NCI-H1105 treated with DMSO at 0.1 percent for 48 hours (cell line): ENCODE results near the gene MAPKAPK2.

ENCODE experiments used
- DNase-seq: peaks from one replicate; lab custom pipeline; 2025; lab: John Stamatoyannopoulos, UW

Gene MAPKAPK2

DNA sequence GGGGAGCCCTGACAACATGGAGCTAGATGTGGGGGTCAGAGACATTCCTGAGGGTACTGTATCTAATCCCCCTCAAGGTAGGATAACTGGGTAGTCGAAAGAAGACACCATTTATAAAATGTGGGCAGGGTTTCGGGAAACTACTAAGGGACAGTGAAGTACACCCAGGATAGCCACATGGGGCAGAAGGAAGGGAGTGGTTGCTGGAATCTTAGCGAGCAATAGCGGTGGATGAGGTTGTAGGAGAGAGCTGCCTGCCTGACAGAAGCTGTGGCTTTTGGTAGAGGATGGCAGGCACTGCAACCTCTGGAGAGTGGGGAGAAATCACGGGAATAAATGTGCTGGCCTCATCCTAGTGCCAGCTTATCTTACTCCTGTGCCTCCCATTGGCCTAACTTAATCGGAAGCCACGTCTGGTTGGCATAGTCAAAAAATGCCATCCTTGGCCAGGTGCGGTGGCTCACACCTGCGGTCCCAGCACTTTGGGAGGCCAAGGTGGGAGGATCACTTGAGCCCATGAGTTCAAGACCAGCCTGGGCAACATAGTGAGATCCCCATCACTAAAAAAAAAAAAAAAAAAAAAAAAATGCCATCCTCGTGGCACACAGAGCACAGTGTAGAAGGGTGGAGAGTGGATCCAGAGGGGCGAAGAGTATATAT lies 23.4 kb upstream of the MAPKAPK2 start:
- no peak for DNase-seq

DNA sequence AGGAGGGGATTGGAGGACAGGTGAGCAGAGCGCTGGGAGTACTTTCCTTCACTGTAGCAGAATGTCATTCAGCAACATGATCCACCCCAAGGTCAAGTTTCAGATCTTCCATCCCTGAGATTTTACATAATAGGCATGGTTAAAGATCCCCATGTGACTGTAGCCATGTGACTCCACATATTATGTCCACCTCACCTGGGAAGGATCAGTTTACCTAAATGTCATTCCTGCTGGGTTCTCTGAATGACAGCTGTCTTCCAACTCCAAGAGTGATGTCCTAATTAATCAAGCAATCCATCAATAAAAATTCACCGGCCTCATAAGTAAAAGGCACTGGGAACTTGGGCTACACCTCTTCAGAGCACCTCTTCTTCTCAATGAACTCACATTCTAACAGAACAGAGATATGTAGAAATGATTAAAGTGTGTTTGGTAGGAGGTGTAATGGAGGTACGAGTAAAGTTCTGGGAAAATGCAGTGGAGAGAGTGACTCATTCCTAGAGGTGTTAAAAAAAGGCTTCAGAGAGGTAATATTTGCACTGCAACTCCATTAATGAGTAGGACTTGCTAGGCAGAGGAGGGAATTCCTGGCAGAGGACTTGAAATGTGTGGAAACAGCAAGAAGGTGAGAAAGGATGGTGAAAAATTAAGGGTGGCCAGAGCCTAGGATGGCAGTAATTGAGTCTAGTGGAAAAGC lies 22.2 kb upstream of the MAPKAPK2 start:
- DNase-seq = no peak

DNA sequence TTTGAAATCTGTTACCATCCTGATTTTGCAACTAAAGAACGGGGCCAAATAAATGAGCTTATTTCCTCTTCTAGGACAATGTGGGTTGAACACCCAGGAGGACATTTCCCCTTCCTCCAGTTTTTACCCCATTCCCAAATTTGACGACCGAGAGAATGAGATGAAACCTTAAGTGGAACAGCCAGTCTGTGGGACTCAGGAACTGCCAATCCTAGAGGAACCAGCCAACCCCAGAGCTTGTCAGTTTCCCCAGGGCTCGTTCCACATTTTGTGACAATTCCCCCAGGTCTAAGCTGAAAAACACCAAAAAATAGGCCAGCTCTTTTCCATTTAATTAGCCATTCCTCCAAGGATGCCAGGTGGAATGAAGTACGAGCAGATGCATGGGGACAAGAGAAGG lies 21.3 kb upstream of the MAPKAPK2 start:
- DNase-seq = no peak

DNA sequence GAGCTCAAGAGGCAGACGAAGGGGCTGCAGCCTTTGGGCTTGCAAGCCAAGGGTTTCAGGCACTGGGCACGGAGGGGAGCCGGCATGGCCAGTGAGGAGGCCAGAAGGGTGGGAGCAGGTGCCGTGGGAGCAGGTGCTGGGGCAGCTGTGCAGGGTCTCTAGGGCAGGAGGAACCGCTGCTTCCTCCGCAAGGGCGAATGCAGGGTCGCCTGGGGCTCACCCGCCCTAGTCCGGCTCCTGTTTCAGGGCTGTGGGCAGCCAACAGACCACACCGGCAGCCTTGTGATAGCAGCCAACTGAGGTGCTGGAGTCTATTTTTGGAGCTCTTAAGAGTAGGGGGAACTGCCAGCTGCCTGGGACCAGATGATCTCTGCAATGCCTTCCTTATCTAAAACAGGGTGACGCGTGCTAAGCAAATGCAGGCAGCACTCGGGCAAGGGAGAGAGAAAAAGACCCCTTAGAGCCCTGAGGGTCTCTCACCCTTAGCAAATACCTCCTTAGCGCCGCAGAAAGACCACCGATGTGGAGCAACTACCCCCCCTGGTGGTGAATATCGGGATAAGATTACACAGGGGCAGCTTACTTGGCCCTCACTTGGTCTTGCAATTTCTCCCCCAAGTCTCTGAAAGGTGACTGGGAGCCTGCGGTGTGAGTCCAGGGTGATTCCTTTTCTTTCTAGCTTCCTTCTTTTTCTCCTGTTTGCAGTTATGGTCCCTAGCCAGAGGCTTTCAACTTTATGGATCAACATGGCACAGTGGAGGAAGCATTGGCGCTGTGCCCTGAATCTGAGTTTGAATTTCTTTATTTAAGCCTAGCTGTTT lies 20.7 kb upstream of the MAPKAPK2 start:
- peak; percentile 81 for DNase-seq

DNA sequence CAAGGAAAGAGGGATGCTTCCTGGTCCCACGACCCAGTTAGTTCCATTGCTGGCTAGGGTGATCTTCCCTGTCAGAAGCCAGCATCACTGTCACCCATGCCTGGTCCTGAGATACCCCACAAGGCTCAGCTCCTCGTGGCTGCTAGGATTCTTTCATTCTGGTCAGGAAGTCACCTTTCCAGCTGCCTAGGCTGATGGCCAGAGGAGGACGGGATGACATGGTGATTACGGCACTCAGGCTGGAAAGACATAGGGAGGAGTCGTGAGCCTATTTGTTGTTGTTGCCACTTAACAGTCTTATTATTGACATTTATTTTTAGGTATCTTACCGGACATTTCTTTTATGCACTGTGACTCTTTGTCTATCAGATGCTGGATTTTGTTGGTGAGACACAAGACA lies 20.0 kb upstream of the MAPKAPK2 start:
- no peak for DNase-seq

DNA sequence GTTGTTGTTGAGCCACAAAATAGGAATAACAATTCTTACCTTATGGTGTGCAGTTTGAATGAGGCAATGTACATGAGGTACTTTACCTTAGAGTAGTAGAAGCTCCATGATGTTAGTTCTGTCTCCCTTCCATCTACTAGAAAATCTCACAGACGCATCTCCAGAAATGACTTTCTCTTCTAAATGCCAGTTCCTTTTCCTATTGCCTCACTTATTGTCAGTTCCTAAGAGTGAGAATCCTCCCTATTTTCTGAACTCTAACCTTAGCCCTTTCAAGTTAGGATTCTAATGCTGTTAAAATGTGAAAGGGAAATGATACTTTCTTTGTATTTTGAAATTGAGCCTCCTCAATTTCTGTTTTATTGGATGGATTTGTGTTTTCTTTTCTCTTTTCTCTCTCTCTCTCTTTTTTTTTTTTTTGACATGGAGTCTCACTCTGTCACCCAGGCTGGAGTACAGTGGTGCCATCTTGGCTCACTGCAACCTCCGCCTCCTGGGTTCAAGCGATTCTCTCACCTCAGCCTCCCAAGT lies 18.6 kb upstream of the MAPKAPK2 start:
- DNase-seq = no peak

DNA sequence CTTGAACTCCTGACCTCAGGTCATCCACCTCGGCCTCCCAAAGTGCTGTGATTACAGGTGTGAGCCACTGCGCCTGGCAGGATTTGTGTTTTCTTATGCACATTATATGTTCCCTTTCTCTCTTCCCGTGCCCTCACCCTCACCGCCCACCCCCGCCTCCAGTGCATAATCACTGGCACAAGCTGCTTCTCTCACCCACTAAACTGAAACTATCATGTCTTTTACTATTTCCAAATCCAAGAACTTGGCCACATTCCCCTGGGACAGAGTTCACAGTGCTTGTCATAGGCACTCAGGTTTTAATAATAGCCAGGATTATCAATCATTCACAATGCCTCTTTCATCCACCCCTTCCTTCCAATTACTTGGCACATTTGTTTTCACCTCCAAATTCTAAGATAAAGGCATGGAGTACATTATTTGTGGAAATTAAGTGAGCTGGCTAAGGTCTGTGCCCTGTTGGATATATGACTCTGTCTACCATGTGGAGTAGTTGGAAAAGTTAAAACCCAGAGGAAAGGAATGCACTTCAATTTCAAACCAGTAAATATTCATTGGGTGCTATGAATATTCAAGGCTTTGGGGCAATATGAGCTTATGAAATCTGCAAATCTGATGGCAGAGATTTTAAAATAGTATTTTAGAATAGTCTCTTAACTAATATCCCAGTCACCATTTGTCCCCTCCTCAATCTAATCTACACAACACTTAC lies 17.6 kb upstream of the MAPKAPK2 start:
- no peak for DNase-seq

DNA sequence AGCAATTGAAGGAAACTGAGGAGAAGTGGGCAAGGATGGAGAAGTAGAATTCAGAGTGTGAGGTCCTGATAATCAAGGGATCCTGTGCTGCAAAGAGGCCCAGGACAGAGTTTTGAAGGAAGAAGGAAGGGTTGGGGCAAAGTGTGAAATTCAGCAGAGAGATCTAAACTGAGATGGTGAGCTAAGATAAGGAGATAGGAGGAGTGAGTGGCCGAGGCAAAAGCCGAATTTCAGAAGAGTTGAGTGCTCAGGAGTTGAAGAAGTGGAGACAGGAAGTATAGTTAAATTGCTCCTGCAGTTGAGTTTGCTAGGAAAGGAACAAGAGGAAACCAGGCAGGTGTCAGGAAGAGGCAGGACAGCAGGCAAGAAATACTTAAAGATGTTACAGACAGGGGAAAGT lies 16.4 kb upstream of the MAPKAPK2 start:
- DNase-seq = no peak

DNA sequence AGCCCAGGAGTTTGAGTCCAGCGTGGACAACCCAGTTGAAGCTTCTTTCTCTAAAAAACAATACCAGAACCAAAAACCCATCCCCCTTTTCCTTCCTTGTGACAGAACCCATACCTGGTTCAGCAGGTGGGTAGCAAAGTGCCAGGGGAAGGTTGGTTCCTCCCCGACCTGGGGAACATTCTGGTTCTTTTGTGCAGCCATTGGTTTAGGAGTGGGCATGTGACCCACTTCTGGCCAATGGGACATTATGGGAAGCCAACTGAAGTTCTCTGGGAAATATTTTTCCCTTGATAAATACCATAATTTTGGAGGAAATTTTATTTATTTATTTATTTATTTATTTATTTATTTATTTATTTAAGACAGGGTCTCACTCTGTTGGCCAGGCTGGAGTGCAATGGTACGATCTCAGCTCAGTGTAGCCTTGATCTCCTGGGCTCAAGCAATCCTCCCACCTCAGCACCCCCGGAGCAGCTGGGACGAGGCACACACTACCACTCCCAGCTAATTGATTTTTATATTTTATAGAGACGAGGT lies 15.8 kb upstream of the MAPKAPK2 start:
- DNase-seq = no peak

DNA sequence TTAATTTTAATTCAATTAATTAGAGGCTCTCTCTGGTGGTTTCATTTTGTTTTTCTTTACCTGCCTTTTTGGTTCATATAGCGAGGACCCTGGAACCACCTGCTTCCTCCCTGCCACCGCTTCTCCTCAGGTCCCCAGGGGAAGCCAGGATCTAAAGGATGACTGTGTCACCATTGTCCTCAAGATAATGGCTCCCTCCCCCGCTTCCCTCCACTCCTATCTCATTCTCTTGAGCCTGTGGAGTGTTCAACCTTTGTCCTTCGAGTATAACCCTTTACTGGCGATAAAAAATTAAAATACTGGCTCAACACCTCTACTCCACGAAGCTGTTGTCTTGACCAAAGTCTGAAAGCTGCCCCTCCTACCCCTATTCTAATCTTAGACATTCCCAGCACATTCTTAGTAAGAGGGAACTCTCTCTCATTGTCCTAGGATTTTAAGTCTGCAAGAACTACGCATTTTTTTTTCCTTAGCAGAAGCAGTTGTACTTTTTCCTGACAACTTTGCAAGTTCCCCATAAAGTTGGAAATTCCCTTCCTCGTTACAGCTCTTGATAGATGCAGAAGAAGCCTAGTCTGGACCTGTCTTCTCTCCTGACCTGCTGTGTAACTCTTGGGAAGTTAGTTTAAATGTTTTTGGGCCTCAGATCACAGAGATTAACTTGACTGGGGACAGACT lies 12.6 kb upstream of the MAPKAPK2 start:
- no peak for DNase-seq

DNA sequence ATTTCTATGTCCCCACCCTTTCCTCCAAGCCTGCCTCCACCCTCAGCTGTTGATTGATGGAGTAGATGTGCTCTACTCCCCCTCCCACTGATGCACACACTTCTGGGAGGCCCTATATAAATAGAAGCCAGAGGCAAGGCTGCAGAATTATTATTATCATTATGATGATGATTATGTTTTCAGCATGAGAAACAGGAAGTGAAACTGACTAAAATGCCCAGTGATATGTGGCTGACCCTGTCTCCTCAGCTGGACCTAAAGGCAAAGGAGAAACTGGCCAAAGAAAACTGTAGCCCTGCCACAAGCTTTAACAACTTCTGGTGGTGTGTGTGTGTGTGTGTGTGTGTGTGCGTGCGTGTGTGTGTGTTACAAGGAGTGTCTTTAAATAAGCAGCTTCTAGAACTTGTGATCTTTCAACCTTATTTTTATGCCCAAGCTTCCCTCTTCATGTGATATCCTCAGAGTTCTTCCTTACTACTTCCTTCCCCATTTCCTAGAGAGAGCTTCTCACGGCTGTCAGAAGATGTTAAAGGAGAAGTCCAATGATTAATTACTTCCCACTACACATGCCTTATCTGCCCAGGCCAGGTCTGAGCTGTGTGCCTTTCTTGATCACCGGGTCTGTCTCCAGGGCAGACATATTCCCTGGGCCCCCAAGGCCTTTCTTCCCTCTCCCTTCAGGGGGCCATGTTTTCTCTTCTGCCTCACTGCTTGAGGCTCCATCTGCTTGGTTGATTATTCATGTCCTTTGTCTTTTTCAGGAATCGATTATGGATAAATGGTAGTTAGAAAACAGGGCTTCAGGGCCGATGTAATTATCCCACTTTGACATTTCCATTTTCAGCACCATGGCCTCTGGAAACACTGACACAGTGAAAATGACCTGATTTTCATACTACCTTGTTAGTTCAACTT lies 11.6 kb upstream of the MAPKAPK2 start:
- no peak for DNase-seq

DNA sequence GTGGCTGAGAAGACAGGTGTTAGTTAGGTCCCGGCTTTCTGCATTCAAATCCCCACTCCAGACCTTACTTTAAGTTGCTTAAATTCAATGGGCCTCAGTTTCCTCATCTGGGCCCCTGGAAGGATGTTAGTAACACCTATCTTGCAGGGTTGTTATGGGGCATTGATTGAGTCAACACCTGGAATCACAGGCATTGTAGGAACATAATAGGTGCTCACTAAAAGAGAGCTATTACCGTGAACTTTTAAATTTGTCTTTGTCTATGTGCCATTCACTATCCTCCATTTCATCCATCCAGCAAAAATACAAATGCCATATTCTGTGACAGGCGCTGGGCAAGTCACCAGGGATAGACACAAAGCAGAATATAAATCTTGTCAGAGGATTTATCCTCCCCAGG lies 10.5 kb upstream of the MAPKAPK2 start:
- no peak for DNase-seq

DNA sequence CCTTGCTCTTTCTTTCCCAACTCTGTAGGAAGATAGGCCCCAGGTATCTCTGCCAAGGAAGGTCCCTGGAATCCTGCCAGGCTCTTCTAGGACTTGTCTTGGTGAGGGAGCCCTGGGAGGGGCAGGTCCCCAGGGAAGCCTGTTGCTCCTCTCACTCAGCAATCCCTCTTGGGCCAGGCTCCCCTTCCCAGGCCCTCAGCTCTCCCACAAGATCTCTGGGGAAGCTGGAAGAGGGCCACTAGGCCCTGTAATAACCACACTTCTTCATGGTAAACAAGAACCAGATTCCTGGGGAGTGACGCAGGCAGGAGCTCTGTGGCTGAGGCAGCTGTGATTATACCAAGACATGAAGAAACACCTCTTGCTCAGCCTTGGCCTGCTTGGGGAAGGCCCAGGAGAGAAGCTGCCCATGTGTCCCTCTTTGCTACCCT lies 9.9 kb upstream of the MAPKAPK2 start:
- DNase-seq = no peak

DNA sequence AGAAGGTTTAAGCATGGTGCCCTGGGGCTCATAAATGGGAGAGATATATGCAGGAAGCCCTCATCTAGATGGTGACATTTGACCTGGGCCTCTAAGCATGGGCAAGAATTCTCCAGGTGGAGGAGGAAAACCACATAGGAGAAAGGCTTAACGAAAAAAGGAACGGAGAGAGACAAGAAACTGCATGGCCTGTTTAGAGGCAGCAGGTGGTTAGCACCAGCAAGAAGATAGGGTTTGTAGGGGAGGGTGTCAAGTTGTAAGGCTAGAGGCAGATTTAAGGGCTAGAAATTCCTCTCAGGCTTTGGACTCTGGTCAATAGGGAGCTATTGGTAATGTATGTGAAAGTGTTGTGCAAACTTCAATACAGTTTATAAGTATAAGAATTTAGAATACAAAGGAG lies 8.2 kb upstream of the MAPKAPK2 start:
- DNase-seq = no peak

DNA sequence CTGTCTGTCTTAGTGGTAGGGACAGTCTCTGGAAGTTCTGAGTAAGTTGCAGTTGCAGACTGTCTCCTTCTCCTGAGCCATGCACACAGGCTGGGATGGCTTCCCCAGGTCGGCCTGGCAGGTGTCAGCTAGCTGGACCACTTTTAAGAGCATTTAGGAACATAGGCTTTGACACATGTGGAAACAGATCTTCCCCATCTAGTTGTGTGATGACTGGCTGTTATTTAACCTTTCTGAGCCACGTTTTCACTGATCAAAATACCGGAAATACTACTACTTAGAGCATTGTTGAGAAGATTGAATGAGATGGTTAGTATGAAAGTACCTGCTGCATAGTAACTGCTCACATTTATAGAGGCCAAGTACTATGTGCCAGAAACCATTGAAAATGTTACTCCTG lies 6.2 kb upstream of the MAPKAPK2 start:
- DNase-seq = no peak

DNA sequence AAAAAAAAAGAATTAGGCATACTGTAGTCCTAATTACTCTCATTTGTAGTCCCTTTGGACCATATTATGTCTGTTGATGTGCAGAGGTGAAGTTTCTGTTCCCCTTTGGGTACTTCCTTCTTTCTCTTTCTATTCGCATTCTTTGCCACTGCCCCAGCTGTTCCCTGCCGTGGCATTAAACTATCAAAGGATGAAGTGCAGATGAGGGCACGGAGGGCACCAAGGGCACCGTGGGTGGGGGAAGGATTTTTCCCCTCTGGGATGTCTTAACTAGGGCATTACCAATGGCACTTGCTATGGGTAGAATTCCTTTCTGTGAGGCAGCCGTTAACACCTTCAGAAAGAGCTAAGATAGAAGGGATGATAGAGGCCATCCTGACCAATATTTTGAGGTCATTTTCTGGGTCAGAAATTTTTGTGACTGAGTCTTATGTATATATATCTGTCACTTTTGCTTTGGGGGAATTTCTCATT lies 4.9 kb upstream of the MAPKAPK2 start:
- no peak for DNase-seq

DNA sequence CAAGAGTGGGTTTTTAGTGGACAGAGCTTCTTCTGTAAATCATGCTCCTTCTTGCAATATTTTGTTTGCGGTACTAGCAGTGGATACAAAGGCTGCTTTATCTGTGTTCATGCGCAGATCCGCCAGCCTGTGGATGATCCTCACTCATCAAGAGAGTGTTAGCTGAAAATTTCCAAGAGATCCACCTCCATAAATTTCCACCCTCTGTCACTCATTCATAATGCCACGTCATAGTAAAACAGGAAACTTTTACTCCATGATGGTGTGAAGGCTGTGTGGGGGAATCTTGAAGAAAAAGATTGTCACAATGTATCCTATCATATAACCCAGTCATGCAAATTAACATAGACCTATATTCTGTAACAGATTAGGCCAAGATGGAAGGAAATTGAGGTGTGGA lies 4.4 kb upstream of the MAPKAPK2 start:
- no peak for DNase-seq

DNA sequence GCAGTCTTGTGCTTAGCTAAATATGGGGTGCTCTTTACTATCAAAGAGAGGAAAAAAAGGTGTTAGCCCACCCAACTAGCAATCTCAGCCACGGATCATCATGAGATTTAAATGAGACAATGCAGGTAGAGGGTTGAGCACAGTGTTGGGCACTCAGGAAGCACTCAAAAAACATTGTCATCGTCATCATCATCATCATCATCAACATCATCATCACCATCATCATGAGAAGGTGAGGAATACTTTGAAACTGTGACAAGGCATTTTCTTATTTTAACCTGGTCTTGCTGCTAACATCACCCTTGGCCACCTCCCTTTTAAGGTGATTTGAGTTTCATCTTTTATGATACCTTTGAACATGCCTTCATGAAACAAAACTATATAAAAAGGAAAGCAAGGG lies 3.3 kb upstream of the MAPKAPK2 start:
- no peak for DNase-seq

DNA sequence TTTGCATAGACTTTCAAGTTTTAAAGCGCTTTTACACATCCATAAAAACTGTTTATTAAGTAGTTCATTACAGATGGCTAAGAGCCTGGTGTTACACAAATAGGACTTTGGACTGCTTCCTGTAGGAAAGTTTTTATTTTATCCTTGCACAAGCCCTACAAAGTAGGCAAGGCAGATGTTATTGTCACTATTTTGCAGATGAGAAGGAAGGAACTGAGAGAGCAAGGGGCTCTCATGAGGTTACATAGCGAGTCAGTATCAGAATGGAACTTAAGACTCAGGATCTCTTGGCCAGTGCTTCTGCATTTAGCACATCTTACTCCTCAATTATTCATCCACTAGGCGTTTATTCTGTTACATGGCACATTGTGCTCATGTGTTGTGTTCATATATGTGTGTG lies 2.6 kb upstream of the MAPKAPK2 start:
- no peak for DNase-seq

DNA sequence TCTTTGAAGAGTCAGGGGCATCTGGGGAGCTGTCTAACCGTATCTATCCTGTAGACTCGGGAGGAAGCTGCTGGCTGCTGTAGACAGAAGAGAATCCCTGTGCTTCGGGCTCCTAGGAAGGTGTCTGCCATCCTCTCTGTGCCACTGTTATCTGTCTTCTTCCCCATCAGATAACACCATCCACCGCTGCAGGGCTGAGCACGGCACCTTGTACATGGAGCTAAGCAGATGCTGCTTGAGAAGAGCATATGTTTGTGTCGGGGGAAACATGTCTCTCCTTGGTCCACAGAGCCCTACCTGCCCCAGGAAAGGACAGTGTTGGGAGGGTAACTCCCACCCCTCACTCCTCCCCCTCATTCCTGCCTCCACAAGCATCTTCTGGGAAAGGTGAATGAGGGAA lies 1.4 kb upstream of the MAPKAPK2 start:
- no peak for DNase-seq
